Adipose tissue (tissue), 3 donors: ENCODE results near the gene TNFRSF18. TPM values are rescaled to one million over a fixed set of nuclear protein-coding genes. Genes with fewer than 3 reads are reported as not detected.

Experiments
- H3K27ac ChIP-seq: one replicate; pipeline ENCODE4 v1.5.1; 2013; ENCODE audit warnings: low read depth, low read length
- WGBS, 3 donors: extraction: QIAGEN DNeasy Blood & Tissue Kit; methylation state at CpG; one replicate each; pipeline ENCODE4 v1.1.7; 2013; 5-methylcytosine and 5-hydroxymethylcytosine counted together
- polyA plus RNA-seq, 3 donors: library from polyadenylated mRNA; stranded (reverse); fragments of 200-250 nt; gene quantifications; one replicate each; pipeline ENCODE4 v1.2.3, GENCODE V29; 2013
- donor health status: healthy with polysubstance abuse.
- donor health status: Bipolar disorder and iron deficiency.
- donor health status: healthy.

Gene TNFRSF18
- polyA plus RNA-seq, 3 donors, result 0.45 to 1.4 TPM; not detected in 1

GRCh38 chr1:1164361-1164700, 42.1 kb downstream of the TNFRSF18 start:
- 24 to 82% (median 66%) methylated on average over 26 of the region's 26 CpGs for WGBS, 3 donors
- H3K27ac ChIP-seq, result no peak overlapping the region

- H3K27ac ChIP-seq, result no peak overlapping the region
- 27 to 92% (median 82%) methylated on average over 31 to 33 of the region's 33 CpGs for WGBS, 3 donors
Observed at GRCh38 chr1:1163538-1164070, 42.8 kb downstream of the TNFRSF18 start.

- no peak overlapping the region for H3K27ac ChIP-seq
- WGBS, 3 donors, result 31 to 76% (median 64%) methylated on average over 65 to 73 of the region's 73 CpGs
Observed at GRCh38 chr1:1162597-1163537, 43.5 kb downstream of the TNFRSF18 start.

GRCh38 chr1:1161683-1162079, 44.7 kb downstream of the TNFRSF18 start:
- no peak overlapping the region for H3K27ac ChIP-seq
- 51 to 73% (median 65%) methylated on average over 17 of the region's 17 CpGs for WGBS, 3 donors

- no peak overlapping the region for H3K27ac ChIP-seq
- 89 to 91% (median 89%) methylated on average over 28 to 29 of the region's 29 CpGs for WGBS, 3 donors
Observed at GRCh38 chr1:1161078-1161682, 45.2 kb downstream of the TNFRSF18 start.

- 83 to 89% (median 88%) methylated on average over 22 to 23 of the region's 23 CpGs for WGBS, 3 donors
- no peak overlapping the region for H3K27ac ChIP-seq
Observed at GRCh38 chr1:1160281-1160930, 46.0 kb downstream of the TNFRSF18 start.

- H3K27ac ChIP-seq, result peak overlapping the region; percentile 87
- WGBS, 3 donors, result 9 to 16% (median 12%) methylated on average over 26 to 46 of the region's 46 CpGs
Observed at GRCh38 chr1:1157914-1158710, 48.3 kb downstream of the TNFRSF18 start.

GRCh38 chr1:1157426-1157913, 48.9 kb downstream of the TNFRSF18 start:
- WGBS, 3 donors, result 0 to 1% (median 1%) methylated on average over 16 to 29 of the region's 29 CpGs
- peak overlapping the region; percentile 87 for H3K27ac ChIP-seq

GRCh38 chr1:1157033-1157365, 49.4 kb downstream of the TNFRSF18 start:
- 38 to 86% (median 64%) methylated on average over 2 to 3 of the region's 9 CpGs for WGBS, 3 donors
- H3K27ac ChIP-seq, result no peak overlapping the region

GRCh38 chr1:1156140-1157032, 50.0 kb downstream of the TNFRSF18 start:
- no peak overlapping the region for H3K27ac ChIP-seq
- 72 to 80% (median 78%) methylated on average over 26 of the region's 26 CpGs for WGBS, 3 donors

GRCh38 chr1:1155258-1155657, 51.1 kb downstream of the TNFRSF18 start:
- no peak overlapping the region for H3K27ac ChIP-seq
- 77 to 85% (median 80%) methylated on average over 10 of the region's 10 CpGs for WGBS, 3 donors

GRCh38 chr1:1153874-1154273, 52.5 kb downstream of the TNFRSF18 start:
- no peak overlapping the region for H3K27ac ChIP-seq
- WGBS, 3 donors, result 46 to 76% (median 56%) methylated on average over 4 of the region's 4 CpGs

Other genes starting within 250 kb of the TNFRSF18 start
- 10 to 100 TPM; 39.8 to 50.2 (median 44.3) TPM for gene NOC2L, start 247.3 kb downstream of the TNFRSF18 start, polyA plus RNA-seq
- 10 to 100 TPM in 1 of 3 donors, 1 to 10 TPM in 2; 5.9 to 10.6 (median 6.3) TPM for gene KLHL17, start 246.0 kb downstream of the TNFRSF18 start, polyA plus RNA-seq
- 1 to 10 TPM in 1 of 3 donors, under 1 TPM in 2; 0.22 to 1.1 (median 0.38) TPM for gene PLEKHN1, start 240.1 kb downstream of the TNFRSF18 start, polyA plus RNA-seq
- 1 to 10 TPM in 1 of 3 donors, under 1 TPM in 2; 0.06 to 2.0 (median 0.16) TPM for gene PERM1, start 224.5 kb downstream of the TNFRSF18 start, polyA plus RNA-seq
- 10 to 100 TPM; 11.3 to 22.9 (median 14.2) TPM for gene HES4, start 206.5 kb downstream of the TNFRSF18 start, polyA plus RNA-seq
- 10 to 100 TPM; 43.7 to 83.5 (median 44.3) TPM for gene ISG15, start 193.1 kb downstream of the TNFRSF18 start, polyA plus RNA-seq
- 10 to 100 TPM; 12.5 to 34.2 (median 21.5) TPM for gene AGRN, start 186.5 kb downstream of the TNFRSF18 start, polyA plus RNA-seq
- gene RNF223, start 132.3 kb downstream of the TNFRSF18 start, polyA plus RNA-seq, result under 1 TPM in 2 of 3 donors, not detected in 1; 0.05 to 0.30 TPM
- 10 to 100 TPM in 1 of 3 donors, 1 to 10 TPM in 2; 5.2 to 11.5 (median 9.3) TPM for gene C1orf159, start 90.5 kb downstream of the TNFRSF18 start, polyA plus RNA-seq
- gene TTLL10, start 32.7 kb downstream of the TNFRSF18 start, polyA plus RNA-seq, result under 1 TPM; 0.13 to 0.98 (median 0.45) TPM
- 10 to 100 TPM in 2 of 3 donors, 1 to 10 TPM in 1; 1.4 to 13.9 (median 11.4) TPM for gene TNFRSF4, start 7.6 kb upstream of the TNFRSF18 start, polyA plus RNA-seq
- 100 to 1,000 TPM in 2 of 3 donors, 10 to 100 TPM in 1; 93.9 to 148 (median 101) TPM for gene SDF4, start 25.4 kb upstream of the TNFRSF18 start, polyA plus RNA-seq
- gene B3GALT6, start 25.6 kb upstream of the TNFRSF18 start, polyA plus RNA-seq, result 10 to 100 TPM in 1 of 3 donors, 1 to 10 TPM in 2; 8.9 to 13.0 (median 8.9) TPM
- 1 to 10 TPM in 2 of 3 donors, under 1 TPM in 1; 0.53 to 6.1 (median 3.5) TPM for gene C1QTNF12, start 40.1 kb upstream of the TNFRSF18 start, polyA plus RNA-seq
- 10 to 100 TPM; 25.8 to 45.1 (median 39.5) TPM for gene UBE2J2, start 67.3 kb upstream of the TNFRSF18 start, polyA plus RNA-seq
- 1 to 10 TPM; 1.7 to 6.6 (median 4.9) TPM for gene SCNN1D, start 73.8 kb upstream of the TNFRSF18 start, polyA plus RNA-seq
- 10 to 100 TPM; 14.5 to 35.7 (median 27.5) TPM for gene ACAP3, start 101.3 kb upstream of the TNFRSF18 start, polyA plus RNA-seq
- 10 to 100 TPM in 2 of 3 donors, 1 to 10 TPM in 1; 6.6 to 13.5 (median 12.8) TPM for gene PUSL1, start 102.0 kb upstream of the TNFRSF18 start, polyA plus RNA-seq
- 100 to 1,000 TPM in 1 of 3 donors, 10 to 100 TPM in 2; 92.8 to 117 (median 98.6) TPM for gene INTS11, start 118.1 kb upstream of the TNFRSF18 start, polyA plus RNA-seq
- 10 to 100 TPM; 12.3 to 17.4 (median 16.5) TPM for gene CPTP, start 118.2 kb upstream of the TNFRSF18 start, polyA plus RNA-seq
- gene TAS1R3, start 124.7 kb upstream of the TNFRSF18 start, polyA plus RNA-seq, result under 1 TPM; 0.10 to 0.45 (median 0.19) TPM
- gene DVL1, start 142.8 kb upstream of the TNFRSF18 start, polyA plus RNA-seq, result 10 to 100 TPM; 42.5 to 54.5 (median 48.9) TPM
- gene MXRA8, start 152.0 kb upstream of the TNFRSF18 start, polyA plus RNA-seq, result 100 to 1,000 TPM in 1 of 3 donors, 10 to 100 TPM in 2; 11.7 to 104 (median 82.1) TPM
- gene AURKAIP1, start 168.6 kb upstream of the TNFRSF18 start, polyA plus RNA-seq, result 100 to 1,000 TPM; 129 to 240 (median 165) TPM
- gene CCNL2, start 192.7 kb upstream of the TNFRSF18 start, polyA plus RNA-seq, result 100 to 1,000 TPM; 103 to 173 (median 106) TPM
- gene MRPL20, start 200.7 kb upstream of the TNFRSF18 start, polyA plus RNA-seq, result 100 to 1,000 TPM; 110 to 228 (median 190) TPM
- gene ANKRD65, start 214.7 kb upstream of the TNFRSF18 start, polyA plus RNA-seq, result 10 to 100 TPM in 2 of 3 donors, 1 to 10 TPM in 1; 9.9 to 25.5 (median 10.6) TPM
- 10 to 100 TPM in 2 of 3 donors, 1 to 10 TPM in 1; 7.8 to 53.1 (median 42.1) TPM for gene VWA1, start 229.1 kb upstream of the TNFRSF18 start, polyA plus RNA-seq
- 10 to 100 TPM in 1 of 3 donors, 1 to 10 TPM in 1, under 1 TPM in 1; 0.34 to 10.3 (median 2.2) TPM for gene ATAD3C, start 243.1 kb upstream of the TNFRSF18 start, polyA plus RNA-seq